Astrocyte of the spinal cord (primary cell): Measurements from ENCODE around the gene TOR4A.

Experiments
- DNase-seq: peaks from one replicate; pipeline ENCODE4 v3.0.0; 2011; ENCODE audit warnings: low read depth, low spot score
- H3K4me3 ChIP-seq: 2 replicates; pipeline ENCODE4 v1.5.1; 2011; ENCODE audit warnings: low read depth, mild to moderate bottlenecking, low read length, moderate library complexity
- in situ Hi-C: cut with HindIII; loops from 2 replicates; pipeline ENCODE4 v1.10.0; 2017; ENCODE audit warnings: low sequenced_read_pairs
- TF ChIP-seq, protein P1 (sequence below): IDR thresholded peaks from 2 replicates; pipeline ENCODE4 v1.5.1; 2012; ENCODE audit warnings: low read depth, mild to moderate bottlenecking, low read length, inconsistent platforms

The TOR4A gene

DNA sequence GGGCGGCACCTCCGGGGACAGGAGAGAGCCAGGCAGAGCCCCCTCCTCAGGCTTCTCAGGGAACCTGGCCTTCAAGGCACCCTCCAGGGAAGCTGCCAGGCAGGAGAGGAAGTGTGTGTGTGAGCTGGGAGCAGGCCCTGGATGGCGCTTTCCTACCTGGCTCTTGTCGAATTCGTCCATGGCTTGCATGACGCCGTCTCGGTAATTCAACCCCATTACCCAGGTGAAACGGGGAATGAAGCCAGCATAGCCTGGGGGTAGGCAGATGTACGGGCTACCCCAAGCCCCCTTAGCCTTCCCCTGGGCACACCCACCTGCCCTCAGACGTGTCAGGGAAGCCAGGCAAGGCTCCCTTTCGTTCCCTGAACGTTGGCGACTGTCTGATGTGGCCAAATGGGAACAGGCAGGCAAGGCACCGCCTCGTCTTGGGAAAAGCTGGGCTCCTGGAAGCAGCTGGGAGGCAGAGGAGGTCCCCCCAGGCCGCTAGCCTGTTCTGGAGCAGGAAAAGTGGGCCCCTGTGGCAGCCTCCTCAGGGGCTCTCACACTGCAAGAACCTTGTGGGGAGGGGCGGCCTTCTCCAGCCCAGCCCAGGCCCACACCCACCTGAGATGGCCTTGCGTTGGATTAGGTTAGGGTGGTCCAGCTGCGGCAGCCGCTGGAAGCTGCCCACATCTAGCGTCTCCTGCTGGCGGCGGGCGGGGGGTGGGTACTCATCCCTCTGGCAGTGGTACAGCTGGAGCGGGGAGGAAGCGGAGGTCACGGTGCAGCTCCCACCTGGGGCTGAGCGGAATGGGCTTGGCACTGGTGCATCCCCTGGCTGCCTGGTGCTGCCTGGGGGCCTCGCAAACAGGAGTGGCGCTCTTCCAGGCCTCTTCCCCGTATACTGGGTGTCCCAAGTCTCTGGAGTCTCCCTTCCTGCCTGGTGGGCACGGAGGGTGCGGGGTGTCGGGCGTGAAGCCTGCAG is 32.8 kb upstream of the TOR4A start:
- H3K4me3 ChIP-seq: no peak overlapping the region
- in situ Hi-C loops: no loop called here
- TF ChIP-seq, protein P1, sequence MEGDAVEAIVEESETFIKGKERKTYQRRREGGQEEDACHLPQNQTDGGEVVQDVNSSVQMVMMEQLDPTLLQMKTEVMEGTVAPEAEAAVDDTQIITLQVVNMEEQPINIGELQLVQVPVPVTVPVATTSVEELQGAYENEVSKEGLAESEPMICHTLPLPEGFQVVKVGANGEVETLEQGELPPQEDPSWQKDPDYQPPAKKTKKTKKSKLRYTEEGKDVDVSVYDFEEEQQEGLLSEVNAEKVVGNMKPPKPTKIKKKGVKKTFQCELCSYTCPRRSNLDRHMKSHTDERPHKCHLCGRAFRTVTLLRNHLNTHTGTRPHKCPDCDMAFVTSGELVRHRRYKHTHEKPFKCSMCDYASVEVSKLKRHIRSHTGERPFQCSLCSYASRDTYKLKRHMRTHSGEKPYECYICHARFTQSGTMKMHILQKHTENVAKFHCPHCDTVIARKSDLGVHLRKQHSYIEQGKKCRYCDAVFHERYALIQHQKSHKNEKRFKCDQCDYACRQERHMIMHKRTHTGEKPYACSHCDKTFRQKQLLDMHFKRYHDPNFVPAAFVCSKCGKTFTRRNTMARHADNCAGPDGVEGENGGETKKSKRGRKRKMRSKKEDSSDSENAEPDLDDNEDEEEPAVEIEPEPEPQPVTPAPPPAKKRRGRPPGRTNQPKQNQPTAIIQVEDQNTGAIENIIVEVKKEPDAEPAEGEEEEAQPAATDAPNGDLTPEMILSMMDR: no peak
- no peak for DNase-seq

- TF ChIP-seq, protein P1: no peak
- no peak for DNase-seq
- in situ Hi-C loops: no loop called here
- H3K4me3 ChIP-seq: no peak overlapping the region
Measured at GRCh38 chr9:137245450-137246421, 31.8 kb upstream of the TOR4A start.

GRCh38 chr9:137247135-137247915 is 30.2 kb upstream of the TOR4A start:
- TF ChIP-seq, protein P1: no peak
- no peak for DNase-seq
- H3K4me3 ChIP-seq: no peak overlapping the region
- in situ Hi-C loops: no loop called here

- no peak overlapping the region for H3K4me3 ChIP-seq
- TF ChIP-seq, protein P1: no peak
- DNase-seq: no peak
- in situ Hi-C loops: no loop called here
Measured at GRCh38 chr9:137247916-137248175, 29.7 kb upstream of the TOR4A start.

DNA sequence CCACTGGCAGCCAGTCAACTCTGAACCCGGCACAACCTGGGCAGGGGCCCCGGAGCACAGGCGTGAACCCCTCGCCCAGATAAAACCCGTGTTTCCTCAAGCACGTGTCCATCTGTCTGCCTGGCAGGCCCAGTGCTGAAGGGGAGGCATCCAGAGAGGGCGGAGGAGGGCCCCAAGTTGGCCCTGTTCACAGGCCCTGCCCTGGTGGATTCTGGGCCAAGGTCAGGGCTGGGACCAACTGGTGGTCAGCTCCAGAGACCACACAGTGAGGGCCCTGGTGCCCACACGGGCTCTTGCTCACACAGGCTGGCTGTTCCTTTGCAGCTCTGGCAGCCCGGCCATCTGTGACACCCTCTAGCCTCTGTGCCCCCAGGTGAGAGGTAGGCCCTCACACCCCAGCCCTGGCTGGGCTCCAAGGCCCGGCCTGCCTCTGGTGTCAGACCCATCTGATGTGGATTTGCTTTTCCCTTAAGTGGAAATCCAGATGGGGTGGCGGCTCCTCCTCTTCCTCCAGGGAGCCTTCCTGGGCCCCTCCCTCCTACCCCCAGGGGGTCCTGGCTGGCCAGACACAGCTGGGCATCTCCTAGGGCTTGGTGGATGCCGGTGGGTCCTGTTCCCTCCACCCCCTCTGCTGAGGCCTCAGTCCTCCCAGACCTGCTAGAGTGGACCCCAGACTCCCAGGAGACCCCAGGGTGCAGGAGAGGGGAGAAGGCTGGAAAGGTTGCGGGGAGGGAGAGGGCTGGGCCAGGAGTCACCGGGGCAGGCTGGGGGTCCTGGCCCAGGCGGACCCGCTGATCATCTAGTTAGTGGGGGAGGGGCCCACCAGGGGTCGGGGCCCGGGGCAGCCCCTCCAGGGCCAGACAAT is 27.0 kb upstream of the TOR4A start:
- in situ Hi-C loops: no loop called here
- H3K4me3 ChIP-seq: no peak overlapping the region
- TF ChIP-seq, protein P1: no peak
- no peak for DNase-seq
